HG02970 (cell line): ENCODE measurements around the gene LIME1.

ENCODE experiments used
- ATAC-seq: cut with Tn5 transposase; IDR thresholded peaks from one replicate; pipeline ENCODE4 v1.9.1; 2021; ENCODE audit warnings: mild to moderate bottlenecking, moderate library complexity, moderate number of reproducible peaks; ENCODE audit not compliant: unreplicated experiment, low FRiP score

Gene LIME1

GRCh38 chr20:63736893-63737694 is 630 bp downstream of the LIME1 start:
- ATAC-seq: no peak

- ATAC-seq: no peak
Measured at GRCh38 chr20:63737695-63737944, 1.2 kb downstream of the LIME1 start.

GRCh38 chr20:63737945-63738686 is 1.7 kb downstream of the LIME1 start:
- no peak for ATAC-seq

- no peak for ATAC-seq
Measured at GRCh38 chr20:63738687-63739129, 2.2 kb downstream of the LIME1 start.

- peak; percentile 41 for ATAC-seq
Measured at GRCh38 chr20:63739130-63740069, 2.9 kb downstream of the LIME1 start, which contains the start of gene SLC2A4RG. Gene SLC2A4RG (plus strand): TSS chr20:63739776. CDS start chr20:63739913, 137 bp downstream.

GRCh38 chr20:63740070-63740626 is 3.7 kb downstream of the LIME1 start:
- ATAC-seq: no peak

- no peak for ATAC-seq
Measured at GRCh38 chr20:63740627-63741353, 4.3 kb downstream of the LIME1 start.

- ATAC-seq: no peak
Measured at GRCh38 chr20:63741354-63741675, 4.9 kb downstream of the LIME1 start.

- no peak for ATAC-seq
Measured at GRCh38 chr20:63741676-63742380, 5.4 kb downstream of the LIME1 start.

GRCh38 chr20:63742381-63743024 is 6.0 kb downstream of the LIME1 start:
- no peak for ATAC-seq

GRCh38 chr20:63743210-63743970 is 6.9 kb downstream of the LIME1 start:
- ATAC-seq: no peak

GRCh38 chr20:63744158-63744557 is 7.7 kb downstream of the LIME1 start:
- no peak for ATAC-seq

- no peak for ATAC-seq
Measured at GRCh38 chr20:63744574-63745423, 8.3 kb downstream of the LIME1 start.

- no peak for ATAC-seq
Measured at GRCh38 chr20:63745424-63745805, 9.0 kb downstream of the LIME1 start.

GRCh38 chr20:63745961-63746731 is 9.7 kb downstream of the LIME1 start:
- ATAC-seq: no peak

GRCh38 chr20:63746751-63747315 is 10.4 kb downstream of the LIME1 start:
- ATAC-seq: no peak
